Measurements from ENCODE around the gene MRPS7. TPM values are rescaled to one million over a fixed set of nuclear protein-coding genes. Genes with fewer than 3 reads are reported as not detected.

Gene MRPS7
- total and polyA plus RNA-seq, 10 of the 15 experiments (the other 5 are each of a cell fraction or from before 2014, with no cell fraction given): 88.4 to 217 (median 109) TPM

- H4K20me1 ChIP-seq (ENCODE audit: control insufficient read depth, insufficient read depth): no peaks in the 10 kb centered on the region
- 94% methylated on average over 12 of the region's 12 CpGs for WGBS (ENCODE audit: insufficient coverage, insufficient replicate concordance, low lambda C conversion rate, missing lambda C conversion rate)
- ChIA-PET SMC1A (ENCODE audit: uncharacterized antibody, unreplicated experiment) (interaction anchor here (0.6 to 1.0 kb wide), 4 partner anchors 14 to 165 kb away, joined by 3 to 4 read pairs (median 3); no protein-coding TSS in a partner anchor), POLR2A (interaction anchor here (0.6 to 6.6 kb wide), 3 partner anchors 15 to 113 kb away, joined by 3 to 81 read pairs (median 4); partner anchors contain the start of genes GGA3 and MRPS7), CTCF (no interaction called here), RAD21 (ENCODE audit: unreplicated experiment) (no interaction called here)
- peaks cover 27% of the 10 kb centered on the region for H3K79me2 ChIP-seq (ENCODE audit: control insufficient read depth, insufficient read depth, low read length)
- H2AFZ ChIP-seq (ENCODE audit: control insufficient read depth, low read depth, low read length): no peak overlapping the region
- no peak overlapping the region for H3K4me2 ChIP-seq (ENCODE audit: control insufficient read depth, insufficient read depth)
- in situ Hi-C loops (cut with MboI) (no loop called here), intact Hi-C loops (cut with micrococcal nuclease; ENCODE audit: unreplicated experiment) (no loop called here)
- no peak for ATAC-seq
- peaks cover 53% of the 10 kb centered on the region for H3K4me1 ChIP-seq (ENCODE audit: control insufficient read depth, insufficient read depth, low read length)
- no TSS peak for BruUV-seq (replicated peaks)
- no peak overlapping the region for H3K9ac ChIP-seq (ENCODE audit: control insufficient read depth, insufficient read depth, low read length)
- no peaks in the 10 kb centered on the region for H3K9me3 ChIP-seq (replicated peaks; ENCODE audit: control insufficient read depth, insufficient read depth, low read length)
- H3K4me3 ChIP-seq: no peak overlapping the region
- H3K27ac ChIP-seq (ENCODE audit: control insufficient read depth, insufficient read depth): no peak overlapping the region
- DNase-seq (ENCODE audit: low read depth, low spot score): no peak
- no peaks in the 10 kb centered on the region for H3K27me3 ChIP-seq (replicated peaks in 1 of 2; ENCODE audit: control insufficient read depth in 2 of 2, insufficient read depth in 2 of 2, low read length in 1 of 2)
- peaks cover 33 to 35% of the 10 kb centered on the region in 2 experiments for H3K36me3 ChIP-seq (ENCODE audit: control insufficient read depth in 2 of 2, insufficient read depth in 2 of 2, low read length in 1 of 2)
- no peak for FAIRE-seq
- TF ChIP-seq, protein P1, sequence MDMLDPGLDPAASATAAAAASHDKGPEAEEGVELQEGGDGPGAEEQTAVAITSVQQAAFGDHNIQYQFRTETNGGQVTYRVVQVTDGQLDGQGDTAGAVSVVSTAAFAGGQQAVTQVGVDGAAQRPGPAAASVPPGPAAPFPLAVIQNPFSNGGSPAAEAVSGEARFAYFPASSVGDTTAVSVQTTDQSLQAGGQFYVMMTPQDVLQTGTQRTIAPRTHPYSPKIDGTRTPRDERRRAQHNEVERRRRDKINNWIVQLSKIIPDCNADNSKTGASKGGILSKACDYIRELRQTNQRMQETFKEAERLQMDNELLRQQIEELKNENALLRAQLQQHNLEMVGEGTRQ (IDR thresholded peaks at IDR 0.05; ENCODE audit: borderline replicate concordance, low read depth, low read length): no peak
- TF ChIP-seq E2F4 (IDR thresholded peaks at IDR 0.05; ENCODE audit: low read depth, low read length) (no peak), POLR2AphosphoS2 (IDR thresholded peaks at IDR 0.05; ENCODE audit: low read depth, low read length) (no peak), IRF3 (IDR thresholded peaks at IDR 0.05) (no peak), LARP7 (IDR thresholded peaks at IDR 0.05) (no peak), CHD2 (IDR thresholded peaks at IDR 0.05; ENCODE audit: borderline replicate concordance, low read depth, low read length) (no peak), RFX5 (IDR thresholded peaks at IDR 0.05; ENCODE audit: low read depth, low read length) (no peak), BRCA1 (IDR thresholded peaks at IDR 0.05; ENCODE audit: low read depth, low read length) (no peak), SUZ12 (IDR thresholded peaks at IDR 0.05; ENCODE audit: unreplicated experiment) (no peak), MAX (IDR thresholded peaks at IDR 0.05; ENCODE audit: low read depth, low read length) (no peak), RAD51 (IDR thresholded peaks at IDR 0.05) (no peak), MTA3 (IDR thresholded peaks at IDR 0.05; ENCODE audit: borderline replicate concordance, low read length) (no peak), MEF2B (IDR thresholded peaks at IDR 0.05; ENCODE audit: partially characterized antibody, poor library complexity, severe bottlenecking) (no peak), NR2C1 (IDR thresholded peaks at IDR 0.05) (no peak), ZBTB11 (CRISPR knock-in tag; IDR thresholded peaks at IDR 0.05) (no peak), CHD4 (IDR thresholded peaks at IDR 0.05) (no peak), ZNF384 (IDR thresholded peaks at IDR 0.05; ENCODE audit: borderline replicate concordance, low read depth, low read length) (no peak)
- TF ChIP-seq, protein P2, sequence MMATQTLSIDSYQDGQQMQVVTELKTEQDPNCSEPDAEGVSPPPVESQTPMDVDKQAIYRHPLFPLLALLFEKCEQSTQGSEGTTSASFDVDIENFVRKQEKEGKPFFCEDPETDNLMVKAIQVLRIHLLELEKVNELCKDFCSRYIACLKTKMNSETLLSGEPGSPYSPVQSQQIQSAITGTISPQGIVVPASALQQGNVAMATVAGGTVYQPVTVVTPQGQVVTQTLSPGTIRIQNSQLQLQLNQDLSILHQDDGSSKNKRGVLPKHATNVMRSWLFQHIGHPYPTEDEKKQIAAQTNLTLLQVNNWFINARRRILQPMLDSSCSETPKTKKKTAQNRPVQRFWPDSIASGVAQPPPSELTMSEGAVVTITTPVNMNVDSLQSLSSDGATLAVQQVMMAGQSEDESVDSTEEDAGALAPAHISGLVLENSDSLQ (IDR thresholded peaks at IDR 0.05): no peak
Observed at GRCh38 chr17:75246404-75246803, 15.3 kb upstream of the MRPS7 start.
